HG02623 (cell line): ENCODE measurements around the gene CDH22.

Experiments used
- ATAC-seq: cut with Tn5 transposase; IDR thresholded peaks from one replicate; pipeline ENCODE4 v1.9.1; 2021; ENCODE audit warnings: moderate library complexity; ENCODE audit not compliant: unreplicated experiment

CDH22 gene

GRCh38 chr20:46152824-46153586 is 155.3 kb downstream of the CDH22 start:
- ATAC-seq, result no peak

- no peak for ATAC-seq
These were observed 156.4 kb downstream of the CDH22 start for GRCh38 chr20:46151936-46152335.

GRCh38 chr20:46150943-46151342 is 157.4 kb downstream of the CDH22 start:
- ATAC-seq, result no peak

- no peak for ATAC-seq
These were observed 159.7 kb downstream of the CDH22 start for GRCh38 chr20:46148313-46149208.

- ATAC-seq, result no peak
These were observed 162.6 kb downstream of the CDH22 start for GRCh38 chr20:46145713-46146112.

- no peak for ATAC-seq
These were observed 163.8 kb downstream of the CDH22 start for GRCh38 chr20:46144432-46145025.

GRCh38 chr20:46142124-46142523 is 166.2 kb downstream of the CDH22 start:
- no peak for ATAC-seq

- ATAC-seq, result no peak
These were observed 168.3 kb downstream of the CDH22 start for GRCh38 chr20:46139908-46140482.

GRCh38 chr20:46139266-46139889 is 168.9 kb downstream of the CDH22 start:
- ATAC-seq, result no peak

GRCh38 chr20:46137816-46138215 is 170.5 kb downstream of the CDH22 start:
- no peak for ATAC-seq

- no peak for ATAC-seq
These were observed 172.3 kb downstream of the CDH22 start for GRCh38 chr20:46135856-46136633.

- no peak for ATAC-seq
These were observed 173.6 kb downstream of the CDH22 start for GRCh38 chr20:46134716-46135115.

GRCh38 chr20:46133886-46134654 is 174.2 kb downstream of the CDH22 start:
- no peak for ATAC-seq

- ATAC-seq, result no peak
These were observed 175.6 kb downstream of the CDH22 start for GRCh38 chr20:46132705-46133120.

- ATAC-seq, result no peak
These were observed 176.9 kb downstream of the CDH22 start for GRCh38 chr20:46131396-46131795.

GRCh38 chr20:46130534-46130933 is 177.8 kb downstream of the CDH22 start:
- no peak for ATAC-seq

GRCh38 chr20:46129955-46130481 is 178.3 kb downstream of the CDH22 start:
- ATAC-seq, result no peak

- no peak for ATAC-seq
These were observed 179.8 kb downstream of the CDH22 start for GRCh38 chr20:46128310-46129151.
